Liver (tissue), 9 donors: ENCODE measurements around the gene PIEZO2. TPM values are rescaled to one million over a fixed set of nuclear protein-coding genes. Genes with fewer than 3 reads are reported as not detected.

Experiments used
- DNase-seq: peaks from one replicate; pipeline ENCODE4 v3.0.0-alpha.2; 2017; ENCODE audit warnings: low spot score
- H3K27ac ChIP-seq, 2 donors: one replicate each; pipeline ENCODE4 v1.7.0; 2013; ENCODE audit warnings: inconsistent platforms in 2 of 2, low read length in 2 of 2, control low read depth in 1 of 2, low read depth in 1 of 2, mild to moderate bottlenecking in 1 of 2
- H3K27me3 ChIP-seq, 4 donors: one replicate each; pipeline versions ENCODE4 v1.6.1 to v1.7.0; 2013; ENCODE audit warnings: low read length in 3 of 4, inconsistent platforms in 1 of 4, mild to moderate bottlenecking in 1 of 4, moderate library complexity in 1 of 4; ENCODE audit not compliant: control insufficient read depth in 4 of 4, insufficient read depth in 4 of 4
- H3K36me3 ChIP-seq, 4 donors: one replicate each; pipeline versions ENCODE4 v1.6.1 to v1.7.0; 2013; ENCODE audit warnings: low read length in 3 of 4, mild to moderate bottlenecking in 3 of 4, low read depth in 1 of 4, moderate library complexity in 1 of 4; ENCODE audit not compliant: control insufficient read depth in 4 of 4, insufficient read depth in 3 of 4
- H3K4me1 ChIP-seq, 4 donors: one replicate each; pipeline versions ENCODE4 v1.6.1 to v1.7.0; 2013; ENCODE audit warnings: low read length in 3 of 4, mild to moderate bottlenecking in 3 of 4, moderate library complexity in 1 of 4; ENCODE audit not compliant: control insufficient read depth in 4 of 4, insufficient read depth in 4 of 4
- H3K4me3 ChIP-seq, 3 donors: one replicate each; pipeline versions ENCODE4 v1.6.1 to v1.7.0; 2013; ENCODE audit warnings: low read length in 3 of 3, control low read depth in 1 of 3, low read depth in 1 of 3, mild to moderate bottlenecking in 1 of 3
- H3K9ac ChIP-seq, 2 donors: one replicate each; pipeline ENCODE4 v1.7.0; 2013; ENCODE audit warnings: low read length in 2 of 2, mild to moderate bottlenecking in 2 of 2, moderate library complexity in 2 of 2, control low read depth in 1 of 2, low read depth in 1 of 2
- H3K9me3 ChIP-seq, 4 donors: one replicate each; pipeline versions ENCODE4 v1.6.1 to v1.7.0; 2013; ENCODE audit warnings: low read length in 3 of 4; ENCODE audit not compliant: control insufficient read depth in 4 of 4
- ATF3 ChIP-seq: IDR thresholded peaks from 2 replicates; pipeline ENCODE4 v1.6.1; 2016; ENCODE audit warnings: antibody characterized with exemption
- CTCF ChIP-seq: fragments of 150-350 bp; IDR thresholded peaks from 2 replicates; pipeline ENCODE4 v1.5.1; 2017; ENCODE audit warnings: improper control_type of control experiment, low read depth, low read length; ENCODE audit not compliant: missing input control
- EGR1 ChIP-seq, 2 donors: IDR thresholded peaks; 2 replicates each; pipeline ENCODE4 v1.6.1; 2016 to 2018; ENCODE audit warnings: antibody characterized with exemption in 2 of 2, low read depth in 2 of 2
- FOXA1 ChIP-seq: IDR thresholded peaks from 2 replicates; pipeline ENCODE4 v1.6.1; 2016; ENCODE audit warnings: antibody characterized with exemption
- FOXA2 ChIP-seq: IDR thresholded peaks from 2 replicates; pipeline ENCODE4 v1.6.1; 2016; ENCODE audit warnings: antibody characterized with exemption
- GABPA ChIP-seq, 2 donors: IDR thresholded peaks in 1 of 2; conservative IDR thresholded peaks in 1 of 2; 2 replicates each; pipeline ENCODE4 v1.6.1; 2016; ENCODE audit warnings: antibody characterized with exemption in 2 of 2, mild to moderate bottlenecking in 1 of 2, moderate library complexity in 1 of 2
- HNF4A ChIP-seq, 2 donors: conservative IDR thresholded peaks; 2 replicates each; pipeline ENCODE4 v1.6.1; 2016; ENCODE audit warnings: antibody characterized with exemption in 2 of 2, mild to moderate bottlenecking in 2 of 2
- HNF4G ChIP-seq: IDR thresholded peaks from 2 replicates; pipeline ENCODE4 v1.6.1; 2016; ENCODE audit warnings: antibody characterized with exemption
- JUND ChIP-seq, 2 donors: IDR thresholded peaks; 2 replicates each; pipeline ENCODE4 v1.6.1; 2016; ENCODE audit warnings: antibody characterized with exemption in 2 of 2
- MAX ChIP-seq: IDR thresholded peaks from 2 replicates; pipeline ENCODE4 v1.6.1; 2016; ENCODE audit warnings: antibody characterized with exemption
- NR2F2 ChIP-seq: IDR thresholded peaks from 2 replicates; pipeline ENCODE4 v1.6.1; 2016; ENCODE audit warnings: antibody characterized with exemption
- RAD21 ChIP-seq, 2 donors: IDR thresholded peaks; 2 replicates each; pipeline ENCODE4 v1.6.1; 2016; ENCODE audit warnings: antibody characterized with exemption in 2 of 2, mild to moderate bottlenecking in 2 of 2
- RXRA ChIP-seq, 2 donors: IDR thresholded peaks; 2 replicates each; pipeline ENCODE4 v1.6.1; 2017 to 2018; ENCODE audit warnings: antibody characterized with exemption in 2 of 2, mild to moderate bottlenecking in 1 of 2
- SP1 ChIP-seq: IDR thresholded peaks from 2 replicates; pipeline ENCODE4 v1.6.1; 2018; ENCODE audit warnings: antibody characterized with exemption, mild to moderate bottlenecking
- TAF1 ChIP-seq: conservative IDR thresholded peaks from 2 replicates; pipeline ENCODE4 v1.6.1; 2016; ENCODE audit warnings: antibody characterized with exemption, mild to moderate bottlenecking
- YY1 ChIP-seq: IDR thresholded peaks from 2 replicates; pipeline ENCODE4 v1.6.1; 2016; ENCODE audit warnings: antibody characterized with exemption, mild to moderate bottlenecking
- ZBTB33 ChIP-seq: IDR thresholded peaks from 2 replicates; pipeline ENCODE4 v1.6.1; 2016; ENCODE audit warnings: antibody characterized with exemption
- WGBS: extraction: QIAGEN DNeasy Blood & Tissue Kit; methylation state at CpG from one replicate; pipeline ENCODE4 v1.1.7; 2013; 5-methylcytosine and 5-hydroxymethylcytosine counted together
- polyA plus RNA-seq, 2 donors: library from polyadenylated mRNA; stranded (reverse) in 1 of 2; unstranded in 1 of 2; fragments of 200-250 nt in 1 of 2; fragments of >200 nt in 1 of 2; fragmentation: Nextera tagmentation in 1 of 2; extraction: Ambion mirVana in 1 of 2; gene quantifications; one replicate each; pipeline versions ENCODE4 v1.2.1 to v1.2.3, GENCODE V29; 2013 to 2015
- total RNA-seq, 2 donors: library from RNA; depleted of rRNA; stranded (reverse); fragments of >200 nt; gene quantifications; one replicate each; pipeline ENCODE4 v1.2.3, GENCODE V29; 2014
- donor health status: healthy.
- donor health status: healthy.
- donor health status: healthy.
- donor health status: healthy.
- donor health status: healthy.

PIEZO2 gene
- total and polyA plus RNA-seq, 4 donors, result 1.1 to 12.3 (median 4.8) TPM

GRCh38 chr18:10893196-10893595, 256.2 kb downstream of the PIEZO2 start:
- Histone ChIP-seq H3K9me3 (no peaks in the 10 kb centered on the region), H3K9ac (no peak overlapping the region), H3K27me3 (no peaks in the 10 kb centered on the region), H3K4me3 (no peak overlapping the region), H3K36me3 (no peaks in the 10 kb centered on the region), H3K27ac (no peak overlapping the region), H3K4me1 (no peaks in the 10 kb centered on the region)
- TF ChIP-seq MAX (no peak), JUND (IDR thresholded peaks at IDR 0.05) (no peak), CTCF (no peak), FOXA2 (no peak), RXRA (IDR thresholded peaks at IDR 0.05) (no peak), TAF1 (no peak), ZBTB33 (no peak), FOXA1 (no peak), RAD21 (IDR thresholded peaks at IDR 0.05) (no peak), SP1 (no peak)
- WGBS, result 54% methylated on average over 2 of the region's 2 CpGs
- DNase-seq, result no peak

GRCh38 chr18:10892786-10893185, 256.6 kb downstream of the PIEZO2 start:
- no peaks in the 10 kb centered on the region for H3K27me3 ChIP-seq
- TF ChIP-seq RAD21 (IDR thresholded peaks at IDR 0.05), result no peak
- no peak for TF ChIP-seq EGR1 (IDR thresholded peaks at IDR 0.05; ENCODE audit: low read depth in 2 of 2)
- TF ChIP-seq ATF3, result no peak
- no peak for TF ChIP-seq HNF4A (conservative IDR thresholded peaks at IDR 0.05)
- no peak for TF ChIP-seq FOXA1
- TF ChIP-seq ZBTB33, result no peak
- no peak for TF ChIP-seq SP1
- no peak for TF ChIP-seq NR2F2
- TF ChIP-seq TAF1, result no peak
- TF ChIP-seq RXRA (IDR thresholded peaks at IDR 0.05), result no peak
- TF ChIP-seq YY1, result no peak
- no peak for TF ChIP-seq CTCF
- no peak for TF ChIP-seq JUND (IDR thresholded peaks at IDR 0.05)
- TF ChIP-seq GABPA (IDR thresholded peaks at IDR 0.05 in 1 of 2, conservative IDR thresholded peaks at IDR 0.05 in 1 of 2), result no peak
- no peak for TF ChIP-seq FOXA2
- no peak for TF ChIP-seq HNF4G
- WGBS, result 60% methylated on average over 1 of the region's 1 CpG
- no peaks in the 10 kb centered on the region for H3K4me1 ChIP-seq
- H3K4me3 ChIP-seq, result no peak overlapping the region
- no peaks in the 10 kb centered on the region for H3K36me3 ChIP-seq
- H3K27ac ChIP-seq, result no peak overlapping the region
- no peaks in the 10 kb centered on the region for H3K9me3 ChIP-seq
- no peak overlapping the region for H3K9ac ChIP-seq
- no peak for DNase-seq
